ENCODE data around the gene TSPEAR.
"Not testable (repeated sequence)": the region's sequence is repeated elsewhere in the genome, so short reads cannot be mapped to it uniquely, and the experiment has no call there.

The TSPEAR gene

DNA sequence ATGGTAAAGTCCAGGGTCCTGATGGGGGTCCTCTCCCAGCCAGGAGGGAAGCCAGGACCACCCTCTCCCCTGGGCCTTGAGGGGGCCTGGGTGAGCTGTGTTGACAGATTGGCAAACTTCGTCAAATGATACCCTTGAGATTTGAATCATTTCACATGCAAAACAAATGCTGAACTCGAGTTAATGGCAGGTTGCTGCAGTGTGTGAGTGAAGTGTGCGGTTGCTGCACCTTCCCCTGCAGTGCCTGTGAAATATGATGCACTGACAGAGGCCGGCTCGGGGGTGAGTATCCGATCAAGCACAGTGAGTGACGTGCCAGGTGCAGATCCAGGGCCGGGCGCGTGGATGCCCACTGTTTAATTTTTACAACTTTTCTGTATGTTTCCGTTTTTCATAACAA is 23.7 kb downstream of the TSPEAR start:
- no peak for TF ChIP-seq MYC (IDR thresholded peaks at IDR 0.05; ENCODE audit: low read depth, low read length)
- DNase-seq (ENCODE audit: low read depth) = no peak
- no peak overlapping the region for H3K4me3 ChIP-seq (ENCODE audit: low read depth, low read length)

DNA sequence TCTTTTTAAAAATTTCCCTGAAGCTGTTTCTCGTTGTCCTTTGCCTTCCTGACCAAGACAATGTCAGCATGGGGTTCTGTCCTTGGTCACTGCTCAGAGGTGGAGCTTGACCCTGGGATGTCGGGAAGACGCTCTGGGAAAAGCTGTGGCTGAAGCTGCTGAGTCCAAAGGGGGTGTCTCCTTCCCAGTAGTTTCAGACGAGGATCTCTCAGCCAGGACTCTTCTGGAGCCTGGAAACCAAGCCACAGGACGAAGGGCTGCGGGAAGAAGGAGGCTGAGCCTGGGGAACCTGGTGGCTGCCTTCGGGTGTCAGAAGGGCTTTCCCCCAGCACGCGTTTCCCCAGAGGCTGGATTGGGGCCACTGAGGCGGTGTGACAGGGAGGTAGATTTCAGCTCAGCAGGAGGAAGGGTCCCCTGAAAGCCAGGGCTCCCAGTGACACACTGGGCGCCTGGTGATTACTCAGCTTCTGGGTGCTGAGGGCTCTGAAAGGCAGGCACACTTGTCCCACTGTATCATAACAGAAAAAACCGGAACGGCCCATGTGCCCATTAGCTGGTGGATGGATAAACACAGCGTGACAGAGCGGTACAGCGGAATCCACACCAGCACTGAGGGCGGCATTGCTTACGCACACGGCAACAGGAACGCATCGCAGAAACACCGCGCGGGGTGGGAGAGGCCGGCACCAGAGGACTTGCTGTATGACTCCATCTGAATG is 24.4 kb downstream of the TSPEAR start:
- no peak for DNase-seq (ENCODE audit: low read depth)
- TF ChIP-seq POLR2A (IDR thresholded peaks at IDR 0.05; ENCODE audit: extremely low read depth, insufficient read length) = no peak
- TF ChIP-seq, protein P1, sequence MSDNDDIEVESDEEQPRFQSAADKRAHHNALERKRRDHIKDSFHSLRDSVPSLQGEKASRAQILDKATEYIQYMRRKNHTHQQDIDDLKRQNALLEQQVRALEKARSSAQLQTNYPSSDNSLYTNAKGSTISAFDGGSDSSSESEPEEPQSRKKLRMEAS (IDR thresholded peaks at IDR 0.05; ENCODE audit: low read depth, low read length) = no peak
- no peak for TF ChIP-seq CTCF (IDR thresholded peaks at IDR 0.05; ENCODE audit: low read depth, low read length)
- TF ChIP-seq MYC (IDR thresholded peaks at IDR 0.05; ENCODE audit: low read depth, low read length) = no peak
- no peak overlapping the region for H3K4me3 ChIP-seq (ENCODE audit: low read depth, low read length)

DNA sequence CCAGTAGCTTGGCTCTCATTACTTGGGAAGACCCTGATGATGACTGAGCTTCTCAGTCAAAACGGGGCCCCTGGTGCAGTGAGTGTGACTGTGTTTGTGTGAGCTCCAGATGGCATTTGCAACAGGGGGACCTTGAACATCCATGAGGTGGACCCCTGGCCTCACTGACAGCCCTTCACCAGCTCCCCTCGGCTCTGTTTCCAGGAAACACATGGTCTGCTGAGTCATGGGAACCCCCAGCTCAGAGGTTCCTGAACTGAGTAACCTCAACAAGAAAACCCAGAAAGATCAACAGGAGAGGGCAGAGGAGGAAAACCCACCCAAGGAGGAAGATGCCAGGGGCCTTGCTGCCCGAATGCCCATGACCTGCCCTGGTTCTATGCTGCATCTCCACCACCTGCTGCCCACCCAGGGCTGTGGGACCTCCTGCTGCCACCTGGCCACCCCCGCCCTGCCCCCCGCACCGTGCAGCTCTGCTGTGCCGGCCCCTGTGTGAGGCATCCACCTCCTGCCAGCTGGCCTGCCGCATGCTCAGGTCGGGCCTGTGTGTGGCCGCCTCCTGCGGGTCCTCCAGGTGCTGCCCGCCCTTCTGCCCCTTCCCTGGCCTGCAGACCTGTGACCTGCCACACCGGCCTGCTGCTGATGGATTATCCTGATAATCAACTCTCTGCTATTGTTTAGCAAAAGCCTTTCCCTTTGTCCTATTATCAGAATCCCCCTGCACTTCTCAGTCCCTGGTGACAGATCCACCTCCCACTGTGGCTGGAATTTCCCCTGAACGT is 25.2 kb downstream of the TSPEAR start:
- TF ChIP-seq MYC (IDR thresholded peaks at IDR 0.05; ENCODE audit: low read depth, low read length) = no peak
- TF ChIP-seq, protein P1 (IDR thresholded peaks at IDR 0.05; ENCODE audit: low read depth, low read length) = no peak
- TF ChIP-seq POLR2A (IDR thresholded peaks at IDR 0.05; ENCODE audit: extremely low read depth, insufficient read length) = no peak
- TF ChIP-seq CTCF (IDR thresholded peaks at IDR 0.05; ENCODE audit: low read depth, low read length) = no peak
- no peak for DNase-seq (ENCODE audit: low read depth)
- no peak overlapping the region for H3K4me3 ChIP-seq (ENCODE audit: low read depth, low read length)

GRCh38 chr21:44685050-44685449 is 26.3 kb downstream of the TSPEAR start:
- DNase-seq (ENCODE audit: low read depth); H3K4me3 ChIP-seq (ENCODE audit: low read depth, low read length): not testable (repeated sequence)

- TF ChIP-seq CTCF (IDR thresholded peaks at IDR 0.05; ENCODE audit: low read depth, low read length) (no peak), MYC (IDR thresholded peaks at IDR 0.05; ENCODE audit: low read depth, low read length) (no peak), POLR2A (IDR thresholded peaks at IDR 0.05; ENCODE audit: extremely low read depth, insufficient read length) (no peak)
- TF ChIP-seq, protein P1 (IDR thresholded peaks at IDR 0.05; ENCODE audit: low read depth, low read length) = no peak
- no peak overlapping the region for H3K4me3 ChIP-seq (ENCODE audit: low read depth, low read length)
- no peak for DNase-seq (ENCODE audit: low read depth)
Measured at GRCh38 chr21:44684483-44684882, 26.9 kb downstream of the TSPEAR start.

GRCh38 chr21:44684077-44684476 is 27.3 kb downstream of the TSPEAR start:
- TF ChIP-seq CTCF (IDR thresholded peaks at IDR 0.05; ENCODE audit: low read depth, low read length) (no peak), POLR2A (IDR thresholded peaks at IDR 0.05; ENCODE audit: extremely low read depth, insufficient read length) (no peak), MYC (IDR thresholded peaks at IDR 0.05; ENCODE audit: low read depth, low read length) (no peak)
- TF ChIP-seq, protein P1 (IDR thresholded peaks at IDR 0.05; ENCODE audit: low read depth, low read length) = no peak
- H3K4me3 ChIP-seq (ENCODE audit: low read depth, low read length) = no peak overlapping the region
- DNase-seq (ENCODE audit: low read depth) = no peak

Data from NB4 (cell line).